IPS DF 6.9 (cell line): ENCODE data around the gene LRP4.

Source experiments
- DNase-seq: peaks from one replicate; pipeline ENCODE4 v3.0.0-alpha.2; 2013; ENCODE audit warnings: low read depth, low spot score
- H3K27ac ChIP-seq: one replicate; pipeline ENCODE4 v1.5.1; 2013; ENCODE audit warnings: low read length, control low read depth
- H3K27me3 ChIP-seq: 2 replicates; pipeline ENCODE4 v1.6.1; 2013; ENCODE audit warnings: mild to moderate bottlenecking, low read length; ENCODE audit not compliant: control insufficient read depth, insufficient read depth
- H3K36me3 ChIP-seq: 2 replicates; pipeline ENCODE4 v1.6.1; 2013; ENCODE audit warnings: low read length; ENCODE audit not compliant: control insufficient read depth, insufficient read depth
- H3K4me1 ChIP-seq: 2 replicates; pipeline ENCODE4 v1.6.1; 2013; ENCODE audit warnings: low read length; ENCODE audit not compliant: control insufficient read depth, insufficient read depth
- H3K4me3 ChIP-seq: 2 replicates; pipeline ENCODE4 v1.5.1; 2013; ENCODE audit warnings: mild to moderate bottlenecking, low read length
- H3K9me3 ChIP-seq: 2 replicates; pipeline ENCODE4 v1.6.1; 2013; ENCODE audit warnings: low read length, inconsistent platforms; ENCODE audit not compliant: control insufficient read depth, insufficient read depth
- WGBS: extraction: QIAGEN DNeasy Blood & Tissue Kit; methylation state at CpG from one replicate; pipeline ENCODE4 v1.1.7; 2013; ENCODE audit warnings: mixed read lengths, missing lambda C conversion rate; ENCODE audit not compliant: insufficient read length, insufficient coverage; 5-methylcytosine and 5-hydroxymethylcytosine counted together

The LRP4 gene

GRCh38 chr11:46906609-46907041, 11.7 kb downstream of the LRP4 start:
- Histone ChIP-seq H3K27ac (no peak overlapping the region), H3K4me3 (no peak overlapping the region), H3K27me3 (no peaks in the 10 kb centered on the region), H3K9me3 (no peaks in the 10 kb centered on the region), H3K4me1 (peaks cover 5% of the 10 kb centered on the region), H3K36me3 (no peaks in the 10 kb centered on the region)
- no CpG with 5 or more reads among the region's 13 CpGs for WGBS
- no peak for DNase-seq

DNA sequence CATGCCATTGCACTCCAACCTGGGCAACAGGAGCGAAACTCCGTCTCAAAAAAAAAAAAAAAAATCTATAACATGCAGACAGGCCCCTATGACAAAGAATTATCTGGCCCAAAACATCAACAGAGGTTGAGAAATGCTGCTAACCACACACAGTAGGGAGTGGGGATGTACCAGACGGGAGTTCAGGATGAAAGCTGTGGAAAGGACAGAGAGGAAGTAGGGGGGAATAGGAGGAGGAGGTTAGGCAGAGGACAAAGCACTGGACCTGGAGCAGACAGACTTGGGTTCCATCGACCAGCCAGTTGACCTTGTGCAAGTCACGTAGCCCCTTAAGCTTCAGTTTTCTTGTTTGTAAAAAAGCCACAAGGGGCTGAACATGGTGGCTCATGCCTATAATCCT, 12.5 kb downstream of the LRP4 start:
- DNase-seq = no peak
- Histone ChIP-seq H3K4me1 (peaks cover 5% of the 10 kb centered on the region), H3K27ac (no peak overlapping the region), H3K36me3 (no peaks in the 10 kb centered on the region), H3K27me3 (no peaks in the 10 kb centered on the region), H3K4me3 (no peak overlapping the region), H3K9me3 (no peaks in the 10 kb centered on the region)
- no CpG with 5 or more reads among the region's 5 CpGs for WGBS

GRCh38 chr11:46903846-46904245, 14.5 kb downstream of the LRP4 start:
- no peak overlapping the region for H3K27ac ChIP-seq
- H3K9me3 ChIP-seq = no peaks in the 10 kb centered on the region
- H3K36me3 ChIP-seq = peaks cover 11% of the 10 kb centered on the region; the same call in 1 of the 2 replicates
- H3K4me1 ChIP-seq = peaks cover 5% of the 10 kb centered on the region; the same call in 1 of the 2 replicates
- no peaks in the 10 kb centered on the region for H3K27me3 ChIP-seq
- no CpG with 5 or more reads among the region's 10 CpGs for WGBS
- no peak overlapping the region for H3K4me3 ChIP-seq
- no peak for DNase-seq

DNA sequence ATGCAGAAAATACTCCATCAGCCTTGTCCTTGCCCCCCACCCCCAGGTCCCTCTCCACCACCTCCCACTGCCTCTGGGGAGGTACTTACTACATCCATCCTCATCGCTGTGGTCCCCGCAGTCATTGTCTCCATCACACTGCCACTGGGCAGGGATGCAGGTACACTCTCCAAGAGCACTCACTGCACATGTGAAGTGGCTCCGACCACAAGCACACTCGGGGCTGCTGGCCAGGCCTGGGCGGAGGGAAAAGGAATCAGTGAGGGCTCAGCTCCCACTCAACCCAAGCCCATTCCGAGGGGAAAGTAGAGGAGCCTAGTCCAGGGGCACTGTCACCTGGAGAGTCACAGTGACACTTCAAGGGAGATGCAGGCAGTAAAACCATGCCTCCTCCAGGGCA, 15.7 kb downstream of the LRP4 start:
- no peak for DNase-seq
- Histone ChIP-seq H3K4me1 (peaks cover 5% of the 10 kb centered on the region; the same call in 1 of the 2 replicates), H3K27ac (no peak overlapping the region), H3K4me3 (no peak overlapping the region), H3K9me3 (no peaks in the 10 kb centered on the region), H3K27me3 (no peaks in the 10 kb centered on the region), H3K36me3 (peaks cover 16% of the 10 kb centered on the region)
- no CpG with 5 or more reads among the region's 6 CpGs for WGBS

- Histone ChIP-seq H3K4me3 (no peak overlapping the region), H3K27me3 (no peaks in the 10 kb centered on the region), H3K9me3 (no peaks in the 10 kb centered on the region), H3K27ac (no peak overlapping the region), H3K4me1 (peaks cover 5% of the 10 kb centered on the region; the same call in 1 of the 2 replicates), H3K36me3 (peaks cover 16% of the 10 kb centered on the region)
- no CpG with 5 or more reads among the region's 3 CpGs for WGBS
- no peak for DNase-seq
Observed at GRCh38 chr11:46901156-46901555, 17.2 kb downstream of the LRP4 start.

DNA sequence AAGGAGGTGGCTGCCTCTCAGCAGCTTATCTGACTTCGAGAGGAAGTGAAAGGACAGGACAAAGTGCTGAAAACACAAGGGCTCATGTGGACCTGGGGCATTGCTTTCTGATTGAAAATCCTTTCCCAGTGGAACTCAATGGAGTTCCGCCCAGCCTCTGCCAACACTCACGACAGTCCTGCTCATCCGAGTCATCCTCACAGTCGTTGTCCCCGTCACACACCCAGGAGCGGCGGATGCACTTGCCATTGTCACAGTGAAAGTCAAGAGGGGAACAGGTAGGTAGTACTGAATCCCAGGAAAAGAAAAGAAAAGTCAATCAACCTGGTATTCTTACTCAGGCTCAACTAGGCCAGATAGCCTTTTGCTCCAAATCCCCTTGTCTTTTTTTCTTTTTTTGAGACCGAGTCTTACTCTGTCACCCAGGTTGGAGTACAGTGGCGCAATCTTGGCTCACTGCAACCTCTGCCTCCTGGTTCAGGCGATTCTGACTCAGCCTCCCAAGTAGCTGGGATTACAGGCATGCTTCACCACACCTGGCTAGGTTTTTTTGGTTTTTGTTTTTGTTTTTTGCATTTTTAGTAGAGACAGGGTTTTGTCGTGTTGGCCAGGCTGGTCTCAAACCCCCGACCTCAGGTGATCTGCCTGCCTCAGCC, 18.1 kb downstream of the LRP4 start:
- no peaks in the 10 kb centered on the region for H3K9me3 ChIP-seq
- WGBS = no CpG with 5 or more reads among the region's 13 CpGs
- peaks cover 5% of the 10 kb centered on the region; the same call in 1 of the 2 replicates for H3K4me1 ChIP-seq
- peaks cover 21% of the 10 kb centered on the region for H3K36me3 ChIP-seq
- H3K27me3 ChIP-seq = no peaks in the 10 kb centered on the region
- H3K27ac ChIP-seq = no peak overlapping the region
- no peak overlapping the region for H3K4me3 ChIP-seq
- DNase-seq = no peak

DNA sequence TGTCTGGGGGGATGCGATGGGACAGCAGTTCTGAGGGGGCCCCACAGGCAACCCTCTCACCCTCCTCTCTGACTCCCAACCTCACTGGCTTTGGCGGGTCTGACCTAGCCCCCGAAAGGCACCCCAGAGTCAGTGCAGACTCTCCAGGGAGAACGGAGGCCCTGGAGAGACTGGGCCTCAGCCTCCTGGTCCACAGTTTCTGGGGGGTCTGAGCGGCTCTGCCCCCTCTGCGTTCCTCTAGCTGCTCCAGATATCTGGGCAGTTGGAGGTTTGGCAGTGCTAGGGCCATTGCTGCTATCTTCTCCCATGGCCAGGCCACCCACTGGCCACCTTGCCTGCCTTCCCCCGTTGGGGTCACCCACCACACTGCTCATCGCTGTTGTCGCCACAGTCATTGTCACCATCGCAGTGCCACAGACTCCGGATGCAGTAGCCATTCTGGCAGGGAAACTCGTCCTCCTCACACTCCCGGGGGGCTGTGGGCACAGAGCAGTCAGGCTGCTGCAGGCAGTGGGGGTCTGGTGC, 18.8 kb downstream of the LRP4 start:
- Histone ChIP-seq H3K27me3 (no peaks in the 10 kb centered on the region), H3K4me3 (no peak overlapping the region), H3K27ac (no peak overlapping the region), H3K4me1 (peaks cover 3% of the 10 kb centered on the region; the same call in 1 of the 2 replicates), H3K36me3 (peaks cover 26% of the 10 kb centered on the region), H3K9me3 (no peaks in the 10 kb centered on the region)
- no peak for DNase-seq
- no CpG with 5 or more reads among the region's 13 CpGs for WGBS

DNA sequence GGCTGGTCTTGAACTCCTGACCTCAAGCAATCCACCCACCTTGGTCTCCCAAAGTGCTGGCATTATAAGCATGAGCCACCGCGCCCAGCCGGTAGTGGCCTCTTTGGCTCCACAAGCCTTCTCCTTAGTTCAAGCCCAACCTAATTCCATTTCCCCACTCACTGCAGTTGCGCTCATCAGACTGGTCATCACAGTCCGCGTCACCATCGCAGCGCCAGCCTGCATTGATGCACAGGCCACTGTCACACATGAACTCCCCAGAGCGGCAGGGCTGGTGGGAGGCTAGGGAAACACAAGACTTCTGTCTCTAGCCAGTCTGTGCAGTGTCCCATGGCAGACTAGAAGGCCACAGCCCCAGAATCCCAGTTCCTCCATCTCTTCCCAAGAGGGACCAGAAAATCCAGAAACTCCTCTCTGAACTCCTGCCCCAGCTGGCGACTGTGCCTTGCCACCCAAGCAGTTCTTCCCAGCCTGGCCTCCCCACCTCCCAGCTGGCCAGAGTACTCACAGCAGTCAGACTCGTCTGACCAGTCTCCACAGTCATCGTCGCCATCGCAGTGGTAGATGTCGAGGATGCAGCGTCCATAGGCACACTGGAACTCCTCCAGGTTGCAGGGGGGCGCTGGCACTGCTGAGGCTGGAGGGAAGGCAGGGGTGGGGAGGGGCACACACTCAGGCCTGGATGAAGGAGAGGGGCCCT, 19.8 kb downstream of the LRP4 start:
- Histone ChIP-seq H3K36me3 (peaks cover 29% of the 10 kb centered on the region), H3K27ac (no peak overlapping the region), H3K4me3 (no peak overlapping the region), H3K27me3 (no peaks in the 10 kb centered on the region), H3K9me3 (no peaks in the 10 kb centered on the region), H3K4me1 (no peaks in the 10 kb centered on the region)
- no peak for DNase-seq
- WGBS = no CpG with 5 or more reads among the region's 17 CpGs

GRCh38 chr11:46896719-46897406, 21.5 kb downstream of the LRP4 start:
- Histone ChIP-seq H3K4me1 (no peaks in the 10 kb centered on the region), H3K27ac (no peak overlapping the region), H3K4me3 (no peak overlapping the region), H3K27me3 (no peaks in the 10 kb centered on the region), H3K36me3 (peaks cover 29% of the 10 kb centered on the region), H3K9me3 (no peaks in the 10 kb centered on the region)
- no CpG with 5 or more reads among the region's 10 CpGs for WGBS
- DNase-seq = no peak

DNA sequence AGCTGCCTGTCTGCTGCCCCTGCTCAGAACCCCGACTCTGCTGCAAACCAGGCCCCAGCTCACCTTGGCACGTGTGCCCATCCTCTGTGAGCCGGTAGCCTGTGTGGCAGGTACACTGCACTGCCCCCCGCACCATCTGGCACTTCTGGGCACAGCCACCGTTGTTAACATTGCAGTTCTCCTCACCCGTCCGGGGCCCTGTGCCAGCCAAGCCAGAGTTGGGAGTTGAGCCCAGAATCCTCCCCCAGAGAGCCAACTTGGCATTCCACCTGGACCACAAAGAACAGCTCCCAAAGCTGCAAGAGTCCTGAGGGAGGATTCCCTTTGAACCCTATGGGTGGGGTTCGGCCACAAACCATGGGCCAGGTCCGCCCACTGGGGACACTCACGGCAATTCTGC, 22.5 kb downstream of the LRP4 start:
- H3K36me3 ChIP-seq = peaks cover 29% of the 10 kb centered on the region
- no peaks in the 10 kb centered on the region for H3K27me3 ChIP-seq
- H3K27ac ChIP-seq = no peak overlapping the region
- H3K9me3 ChIP-seq = no peaks in the 10 kb centered on the region
- no CpG with 5 or more reads among the region's 10 CpGs for WGBS
- no peaks in the 10 kb centered on the region for H3K4me1 ChIP-seq
- H3K4me3 ChIP-seq = no peak overlapping the region
- no peak for DNase-seq
